ENCODE measurements around the gene ESPN.
A peak's percentile ranks its signal among the peaks of the same experiment; 100 is the strongest.
"Not testable (repeated sequence)": the region's sequence is repeated elsewhere in the genome, so short reads cannot be mapped to it uniquely, and the experiment has no call there.

Gene ESPN

DNA sequence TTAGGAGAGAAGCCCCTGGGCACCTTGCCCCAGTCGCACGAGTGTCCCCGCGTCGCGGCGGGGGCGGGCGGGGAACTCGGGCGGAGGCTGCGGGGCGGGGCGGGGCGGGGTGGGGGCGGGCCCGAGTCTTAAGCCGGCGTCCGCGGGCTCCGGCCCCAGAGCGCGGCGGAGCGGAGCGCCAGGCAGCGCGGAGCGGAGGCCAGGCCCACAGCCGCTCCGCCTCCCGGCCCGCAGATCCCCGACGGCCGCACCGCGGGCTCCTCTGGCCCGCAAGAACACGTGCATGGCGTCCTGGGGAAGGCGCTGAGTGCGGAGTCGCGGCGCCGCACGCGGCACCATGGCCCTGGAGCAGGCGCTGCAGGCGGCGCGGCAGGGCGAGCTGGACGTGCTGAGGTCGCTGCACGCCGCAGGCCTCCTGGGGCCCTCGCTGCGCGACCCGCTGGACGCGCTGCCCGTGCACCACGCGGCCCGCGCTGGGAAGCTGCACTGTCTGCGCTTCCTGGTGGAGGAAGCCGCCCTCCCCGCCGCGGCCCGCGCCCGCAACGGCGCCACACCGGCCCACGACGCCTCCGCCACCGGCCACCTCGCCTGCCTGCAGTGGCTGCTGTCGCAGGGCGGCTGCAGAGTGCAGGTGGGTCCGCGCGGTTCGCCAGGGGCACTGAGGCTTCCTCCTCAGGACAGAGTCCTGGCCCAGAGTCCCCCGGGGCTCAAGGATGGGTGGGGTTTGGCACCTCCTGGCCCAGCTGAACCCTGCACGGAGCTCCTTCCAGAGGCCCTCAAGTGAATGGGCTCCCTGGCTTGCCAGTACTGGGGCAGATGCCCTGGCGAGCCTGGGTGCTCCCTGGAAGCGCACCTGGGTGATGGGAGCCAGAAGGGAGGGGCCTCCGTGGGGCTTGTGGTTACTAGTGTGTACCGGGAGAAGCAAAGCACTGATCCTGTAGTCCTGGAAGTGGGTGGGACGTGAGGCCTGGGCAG, at the start of gene ESPN:
Gene ESPN, plus strand, starts transcription at position 158 of the 975 bp plus-strand sequence. Its CDS starts 180 bp downstream, at position 338.
- DNase-seq, result peak; percentile 33

- no peak for DNase-seq
These were observed 46.4 kb upstream of the ESPN start for GRCh38 chr1:6378096-6378746.

DNA sequence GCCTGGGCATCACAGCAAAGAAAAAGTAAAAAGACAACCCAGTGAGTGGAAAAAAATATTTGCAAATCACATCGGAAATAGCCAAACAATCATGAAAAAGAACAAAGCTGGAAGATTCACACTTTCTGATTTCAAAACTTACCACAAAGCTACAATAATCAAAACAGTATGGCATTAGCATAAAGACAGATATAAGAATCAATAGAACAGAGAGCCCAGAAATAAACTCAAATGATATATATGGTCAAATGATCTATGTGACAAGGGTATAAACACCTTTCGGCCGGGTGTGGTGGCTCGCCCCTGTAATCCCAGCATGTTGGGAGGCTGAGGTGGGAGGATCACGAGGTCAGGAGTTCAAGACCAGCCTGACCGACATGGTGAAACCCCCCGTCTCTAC, 44.5 kb upstream of the ESPN start:
- DNase-seq, result no peak

- DNase-seq, result no peak
These were observed 40.4 kb upstream of the ESPN start for GRCh38 chr1:6384135-6384534.

GRCh38 chr1:6384962-6385361, 39.6 kb upstream of the ESPN start:
- no peak for DNase-seq

DNA sequence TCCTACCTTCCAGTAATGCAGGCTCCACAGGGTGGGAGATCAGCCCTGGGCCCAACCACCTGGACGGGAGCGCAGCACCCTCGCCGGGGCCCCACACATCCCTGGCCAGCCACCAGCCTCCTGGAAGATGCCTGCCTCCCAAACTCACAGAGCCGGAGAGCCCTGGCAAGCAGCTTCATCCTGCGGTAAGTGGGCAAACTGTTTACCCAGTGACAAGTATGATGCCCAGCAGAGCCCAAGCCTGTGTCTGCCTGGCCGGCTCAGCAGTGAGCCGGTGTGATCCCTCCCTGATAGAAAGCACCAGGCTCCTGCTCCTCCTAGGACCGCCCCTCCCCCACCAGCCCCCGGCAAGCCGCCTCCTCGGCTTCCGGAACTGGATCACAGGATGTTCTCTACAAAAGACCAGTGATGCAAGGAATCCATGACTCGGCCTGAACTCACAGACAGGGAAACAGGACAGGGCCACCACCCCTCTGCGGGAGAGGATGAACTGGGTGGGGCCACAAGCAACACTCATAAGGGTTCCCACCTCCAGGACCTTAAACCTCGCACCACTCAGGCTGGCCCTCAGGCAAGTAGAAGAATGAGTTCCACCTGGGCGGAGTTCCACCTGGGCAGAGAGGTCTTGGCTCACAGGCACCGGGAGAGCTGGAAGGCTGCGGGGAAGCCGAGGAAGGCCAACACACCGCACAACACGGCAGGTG, 38.9 kb upstream of the ESPN start:
- DNase-seq, result no peak

- DNase-seq, result no peak
These were observed 38.1 kb upstream of the ESPN start for GRCh38 chr1:6386371-6386949.

DNA sequence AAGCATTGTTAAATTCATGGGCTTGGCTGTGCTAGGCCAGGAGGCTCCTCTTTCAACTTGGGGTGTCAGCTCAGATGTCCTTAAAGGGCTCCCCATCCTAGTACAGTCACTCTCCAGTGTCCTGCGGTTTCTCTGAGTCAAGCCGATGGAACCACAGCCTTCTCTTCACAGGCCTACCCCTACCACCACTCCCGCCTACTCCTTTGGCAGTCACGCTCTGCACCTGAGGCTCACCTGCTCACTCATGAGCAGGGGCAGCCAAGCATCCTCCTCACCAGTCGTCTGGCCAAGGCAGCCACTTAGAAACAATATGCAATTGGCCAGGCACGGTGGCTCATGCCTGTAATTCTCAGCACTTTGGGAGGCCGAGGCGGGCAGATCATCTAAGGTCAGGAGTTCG, 34.6 kb upstream of the ESPN start:
- DNase-seq, result no peak

DNA sequence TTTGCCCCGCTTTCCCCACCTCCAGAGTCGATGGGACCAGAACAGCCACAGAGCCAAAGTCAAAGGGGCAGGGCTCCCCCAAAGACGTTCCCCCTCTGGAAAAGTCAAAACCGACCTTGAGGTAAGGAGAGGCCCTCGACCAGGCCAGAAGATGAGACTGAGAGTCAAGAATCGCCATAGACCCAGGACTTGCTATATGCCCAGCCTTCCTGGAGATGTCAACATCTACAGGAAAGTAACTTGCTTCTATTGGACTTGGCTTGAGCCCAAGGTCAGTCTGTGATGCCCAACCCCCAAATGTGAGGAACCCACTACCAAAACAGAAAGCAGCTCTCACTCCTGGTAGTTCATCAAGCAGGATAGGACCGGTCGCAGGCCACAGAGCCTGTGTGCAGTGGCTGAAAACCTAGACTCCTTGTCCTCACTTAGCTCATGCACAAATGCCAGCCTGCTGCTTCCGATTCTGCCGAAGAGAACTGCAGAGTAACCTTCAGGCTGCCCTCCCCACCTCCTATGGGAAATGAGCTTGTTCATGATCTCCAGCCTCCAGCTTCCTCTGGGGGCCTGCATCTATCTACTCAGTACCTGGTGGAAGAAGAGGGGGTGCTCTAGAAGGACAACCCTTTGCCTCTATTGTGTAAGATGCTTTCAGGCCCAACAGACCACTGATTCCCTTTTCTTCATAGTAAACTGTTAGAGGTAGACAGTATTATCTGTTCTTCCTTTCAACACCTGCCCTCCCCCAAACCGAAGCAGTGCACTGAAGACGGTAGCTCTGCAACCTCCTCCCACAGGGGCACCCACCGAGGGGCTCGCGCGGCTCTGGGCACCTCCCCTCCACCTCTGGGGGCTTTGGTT, 32.4 kb upstream of the ESPN start:
- peak; percentile 16 for DNase-seq

DNA sequence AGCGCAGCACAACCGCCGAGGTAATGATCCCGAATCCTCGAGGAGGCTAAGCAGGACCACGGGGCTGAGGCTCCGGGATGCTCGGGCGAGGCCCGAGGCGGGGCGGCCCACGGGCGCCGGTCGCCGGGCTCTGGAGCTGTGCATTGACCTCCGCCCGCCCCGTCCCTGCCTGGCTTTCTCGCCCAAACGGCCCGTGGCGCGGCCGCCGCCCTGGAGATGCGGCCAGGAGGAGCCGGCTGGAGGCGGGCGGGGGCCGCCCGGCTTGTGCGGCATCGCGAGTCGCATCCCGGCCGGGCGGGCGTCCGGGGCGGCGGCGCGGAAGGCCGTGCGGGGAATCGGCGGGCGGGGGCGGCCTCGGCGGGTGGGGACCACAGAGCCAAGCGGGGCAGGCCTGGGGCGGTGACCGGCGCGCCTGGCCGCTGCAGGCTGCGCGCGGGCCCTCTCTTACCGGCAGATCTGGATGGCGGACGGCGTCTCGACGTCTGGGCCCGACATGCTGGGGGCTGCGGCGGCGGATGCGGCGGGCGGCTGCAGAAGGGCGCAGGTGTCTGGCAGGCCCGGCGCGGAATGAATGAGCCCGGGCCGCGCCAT, 31.7 kb upstream of the ESPN start:
- peak; percentile 25 for DNase-seq

DNA sequence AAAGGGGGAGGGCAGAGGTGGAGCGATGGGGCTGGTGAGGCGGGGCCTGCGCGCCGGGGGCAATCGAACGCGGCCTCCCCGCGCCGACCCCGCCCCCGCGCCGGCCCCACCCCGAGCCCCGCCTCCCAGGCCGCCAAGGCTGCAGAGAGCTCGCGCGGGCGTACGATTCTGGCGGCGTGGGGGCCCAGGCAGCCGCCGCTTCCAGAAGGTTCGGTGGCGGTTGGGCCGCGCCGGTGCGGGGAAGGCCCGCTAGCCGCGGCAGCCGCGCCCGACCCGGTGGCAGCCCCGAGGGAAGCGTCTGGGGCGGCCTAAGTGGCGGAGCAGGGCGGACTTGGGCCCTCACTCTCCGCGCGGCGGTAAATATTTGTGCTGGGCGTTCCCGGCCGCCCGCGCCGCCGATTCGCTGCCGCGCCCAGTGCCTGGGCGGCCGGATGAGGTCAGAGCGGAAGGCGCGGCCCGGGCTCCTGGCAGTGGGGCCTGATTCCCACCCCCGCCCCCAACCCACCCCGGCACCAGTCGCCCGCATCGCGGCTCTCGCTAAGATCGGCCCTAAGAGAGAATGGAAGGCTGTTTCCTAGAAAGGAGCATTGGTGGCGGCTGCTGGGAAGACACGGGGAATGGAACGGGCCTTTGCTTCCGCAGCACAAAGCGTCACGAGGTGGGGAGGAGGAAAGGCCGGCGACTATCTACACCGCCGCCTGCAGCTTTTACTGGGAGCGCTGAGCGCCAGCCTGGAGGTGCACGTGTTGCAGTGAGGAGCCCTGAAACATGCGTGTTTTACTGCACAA, 31.0 kb upstream of the ESPN start, which contains the start of gene ACOT7:
Gene ACOT7, minus strand, starts transcription at position 368 of the 788 bp plus-strand sequence. CDS start 368 bp downstream, outside the sequence.
- DNase-seq, result peak; percentile 79

DNA sequence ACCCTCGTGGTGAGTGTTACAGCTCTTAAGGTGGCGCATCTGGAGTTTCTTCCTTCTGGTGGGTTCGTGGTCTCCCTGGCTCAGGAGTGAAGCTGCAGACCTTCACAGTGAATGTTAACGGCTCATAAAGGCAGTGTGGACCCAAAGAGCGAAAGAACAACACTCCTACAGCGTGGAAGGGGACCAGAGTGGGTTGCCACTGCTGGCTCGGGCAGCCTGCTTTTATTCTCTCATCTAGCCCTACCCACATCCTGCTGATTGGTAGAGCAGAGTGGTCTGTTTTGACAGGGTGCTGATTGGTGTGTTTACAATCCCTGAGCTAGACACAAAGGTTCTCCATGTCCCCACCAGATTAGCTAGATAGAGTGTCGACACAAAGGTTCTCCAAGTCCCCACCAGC, 29.4 kb upstream of the ESPN start:
- not testable (repeated sequence) for DNase-seq

DNA sequence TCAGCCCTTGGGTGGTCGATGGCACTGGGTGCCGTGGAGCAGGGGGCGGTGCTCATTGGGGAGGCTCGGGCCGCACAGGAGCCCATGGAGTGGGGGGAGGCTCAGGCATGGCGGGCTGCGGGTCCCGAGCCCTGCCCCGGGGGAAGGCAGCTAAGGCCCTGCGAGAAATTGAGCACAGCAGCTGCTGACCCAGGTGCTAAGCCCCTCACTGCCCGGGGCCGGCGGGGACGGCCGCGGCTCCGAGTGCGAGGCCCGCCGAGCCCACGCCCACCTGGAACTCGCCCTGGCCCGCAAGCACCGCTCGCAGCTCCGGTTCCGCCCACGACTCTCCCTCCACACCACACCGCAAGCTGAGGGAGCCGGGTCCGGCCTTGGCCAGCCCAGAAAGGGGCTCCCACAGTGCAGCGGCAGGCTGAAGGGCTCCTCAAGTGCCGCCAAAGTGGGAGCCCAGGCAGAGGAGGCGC, 28.8 kb upstream of the ESPN start:
- DNase-seq, result not testable (repeated sequence)

DNA sequence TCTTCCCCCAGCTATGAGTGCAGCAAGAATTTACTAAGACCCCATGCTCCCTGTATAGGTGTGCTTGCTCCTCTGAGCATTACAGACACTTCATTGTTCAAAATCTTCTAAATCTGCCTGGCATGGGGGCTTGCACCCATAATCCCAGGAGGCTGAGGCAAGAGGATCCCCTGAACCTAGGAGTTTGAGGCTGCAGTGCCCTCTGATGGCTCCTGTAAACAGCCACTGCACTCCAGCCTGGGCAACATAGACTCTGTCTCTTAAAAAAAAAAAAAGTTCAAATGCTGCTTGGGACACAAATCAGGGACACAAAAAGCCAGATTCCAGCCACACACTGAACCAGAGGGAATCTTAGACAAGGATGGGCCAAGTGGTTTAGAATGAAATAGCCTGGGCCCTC, 27.6 kb upstream of the ESPN start:
- DNase-seq, result no peak

DNA sequence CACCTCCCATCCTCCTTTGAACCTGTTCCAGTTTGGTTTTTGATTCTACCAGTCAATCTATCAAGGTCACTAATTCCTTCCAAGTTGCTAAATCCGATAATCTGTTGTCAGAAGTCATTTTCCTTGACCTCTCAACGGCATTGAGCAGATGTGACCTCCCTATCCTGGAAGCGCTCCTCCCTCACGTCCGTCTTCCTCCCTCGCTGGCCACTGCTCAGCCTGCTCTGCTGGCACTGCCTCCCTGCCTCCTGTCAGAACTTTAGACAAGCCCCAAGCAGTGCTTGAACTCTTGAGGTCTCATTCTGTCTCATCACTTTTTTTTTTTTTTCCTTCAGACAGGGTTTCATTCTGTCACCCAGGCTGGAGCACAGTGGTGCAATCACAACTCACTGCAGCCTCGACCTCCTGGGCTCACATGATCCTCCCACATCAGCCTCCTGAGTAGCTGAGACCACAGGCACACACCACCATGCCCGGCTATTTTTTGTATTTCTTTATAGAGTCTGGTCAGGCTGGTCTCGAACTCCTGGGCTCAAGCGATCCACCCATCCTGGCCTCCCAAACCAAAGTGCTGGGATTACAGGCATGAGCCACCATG, 26.6 kb upstream of the ESPN start:
- no peak for DNase-seq

DNA sequence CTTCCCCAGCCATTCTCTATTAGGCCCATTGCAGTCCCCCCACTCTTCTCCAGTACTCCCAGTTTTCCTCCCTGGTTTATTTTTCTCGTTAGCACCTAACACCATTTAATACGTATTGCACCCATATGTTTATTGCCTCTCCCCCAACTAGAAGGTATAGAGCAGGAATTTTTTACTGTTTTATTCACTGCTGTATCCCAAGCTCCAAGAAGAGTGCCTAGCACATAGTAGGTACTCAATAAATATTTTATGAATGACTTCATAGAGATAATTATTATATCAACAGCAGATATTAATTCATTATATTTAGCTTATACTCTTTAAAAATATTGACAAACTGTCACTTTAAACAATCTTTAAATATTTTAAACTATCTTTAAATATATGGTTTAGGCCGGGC, 25.3 kb upstream of the ESPN start:
- no peak for DNase-seq

- DNase-seq, result no peak
These were observed 22.9 kb upstream of the ESPN start for GRCh38 chr1:6401673-6402072.

DNA sequence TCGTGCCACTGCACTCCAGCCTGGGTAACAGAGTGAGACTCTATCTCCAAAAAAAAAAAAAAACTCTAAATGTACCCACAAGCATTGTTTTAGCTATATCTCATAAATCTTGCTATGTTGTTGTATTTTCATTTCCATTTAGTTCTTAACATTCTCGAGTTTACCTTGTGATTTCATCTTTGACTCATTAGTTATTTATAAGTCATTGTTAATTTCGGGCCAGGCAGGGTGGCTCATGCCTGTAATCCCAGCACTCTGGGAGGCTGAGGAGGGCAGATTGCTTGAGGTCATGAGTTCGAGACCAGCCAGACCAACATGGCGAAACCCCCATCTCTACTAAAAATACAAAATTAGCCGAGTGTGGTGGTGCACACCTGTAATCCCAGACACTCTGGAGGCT, 16.6 kb upstream of the ESPN start:
- no peak for DNase-seq

DNA sequence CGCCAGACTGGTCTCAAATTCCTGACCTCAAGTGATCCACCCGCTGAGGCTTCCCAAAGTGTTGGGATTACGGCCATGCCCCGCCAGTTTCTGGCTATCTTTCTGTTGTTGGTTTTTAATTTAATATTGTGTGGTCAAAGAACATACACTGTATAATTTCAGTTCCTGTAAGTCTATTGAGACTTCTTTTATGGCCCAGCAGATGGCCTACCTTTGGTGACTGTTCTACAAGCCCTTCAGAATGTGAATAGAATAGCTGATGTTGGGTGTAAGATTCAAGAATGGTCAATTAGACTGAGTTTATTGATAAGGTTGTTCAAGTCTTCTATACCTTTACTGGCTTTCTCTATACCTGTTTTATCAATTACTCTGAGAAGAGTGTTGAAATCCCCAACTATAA, 15.5 kb upstream of the ESPN start:
- DNase-seq, result no peak

DNA sequence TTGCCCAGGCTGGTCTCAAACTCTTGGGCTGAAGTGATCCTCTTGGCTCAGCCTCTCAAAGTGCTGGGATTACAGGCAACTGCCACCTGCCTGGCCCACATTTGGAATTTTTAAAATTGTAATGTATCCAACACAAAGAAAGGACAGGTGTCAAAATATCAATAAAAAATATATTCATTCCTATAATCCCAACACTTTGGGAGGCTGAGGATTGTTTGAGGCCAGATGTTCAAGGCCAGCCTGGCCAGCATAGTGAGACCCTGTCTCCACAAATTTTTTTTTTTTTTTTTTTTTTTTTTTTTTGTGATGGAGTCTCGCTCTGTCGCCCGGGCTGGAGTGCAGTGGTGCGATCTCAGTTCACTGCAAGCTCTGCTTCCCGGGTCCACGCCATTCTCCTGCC, 14.8 kb upstream of the ESPN start:
- DNase-seq, result no peak
